Prostate gland (tissue), 2 donors: ENCODE results near the gene CACNA1B.

ENCODE experiments used
- POLR2A ChIP-seq: fragments of 450-650 bp; IDR thresholded peaks from one replicate; pipeline ENCODE4 v1.6.1; 2016; ENCODE audit warnings: antibody characterized with exemption, mild to moderate bottlenecking
- POLR2AphosphoS5 ChIP-seq: sonication (generic); formaldehyde crosslinking; IDR thresholded peaks from one replicate; pipeline ENCODE4 v1.6.1; 2017; ENCODE audit warnings: antibody characterized with exemption
- TF ChIP-seq, protein P1 (sequence below), 4 experiments: fragments of 200-600 bp in 2 of 4; fragments of 450-650 bp in 2 of 4; sonication (generic) in 2 of 4; IDR thresholded peaks; 1 replicate in 3 of 4; 2 replicates in 1 of 4; pipeline ENCODE4 v1.5.1; 2016 to 2019; ENCODE audit warnings: antibody characterized with exemption in 4 of 4, mild to moderate bottlenecking in 2 of 4, moderate library complexity in 2 of 4

DNA sequence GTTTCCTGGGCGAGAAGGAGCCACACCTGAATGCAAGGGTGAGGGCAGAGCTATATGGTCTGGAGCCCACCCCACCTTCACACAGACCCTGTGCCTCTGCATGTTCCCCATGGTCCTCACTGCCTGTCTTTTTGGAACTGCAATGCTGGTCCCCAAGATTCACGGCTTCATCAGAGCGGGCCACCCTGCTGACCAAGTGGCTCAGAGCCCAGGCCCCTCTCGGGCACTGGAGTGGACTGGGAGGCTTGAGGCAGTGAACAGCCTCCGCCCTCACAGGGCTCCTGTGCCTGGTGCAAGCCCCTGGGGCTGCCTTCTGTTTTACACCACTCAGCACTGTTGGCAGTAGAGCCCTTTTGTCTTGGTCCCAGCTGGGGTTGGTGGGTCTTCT is 143.2 kb downstream of the CACNA1B start:
- TF ChIP-seq, protein P1, sequence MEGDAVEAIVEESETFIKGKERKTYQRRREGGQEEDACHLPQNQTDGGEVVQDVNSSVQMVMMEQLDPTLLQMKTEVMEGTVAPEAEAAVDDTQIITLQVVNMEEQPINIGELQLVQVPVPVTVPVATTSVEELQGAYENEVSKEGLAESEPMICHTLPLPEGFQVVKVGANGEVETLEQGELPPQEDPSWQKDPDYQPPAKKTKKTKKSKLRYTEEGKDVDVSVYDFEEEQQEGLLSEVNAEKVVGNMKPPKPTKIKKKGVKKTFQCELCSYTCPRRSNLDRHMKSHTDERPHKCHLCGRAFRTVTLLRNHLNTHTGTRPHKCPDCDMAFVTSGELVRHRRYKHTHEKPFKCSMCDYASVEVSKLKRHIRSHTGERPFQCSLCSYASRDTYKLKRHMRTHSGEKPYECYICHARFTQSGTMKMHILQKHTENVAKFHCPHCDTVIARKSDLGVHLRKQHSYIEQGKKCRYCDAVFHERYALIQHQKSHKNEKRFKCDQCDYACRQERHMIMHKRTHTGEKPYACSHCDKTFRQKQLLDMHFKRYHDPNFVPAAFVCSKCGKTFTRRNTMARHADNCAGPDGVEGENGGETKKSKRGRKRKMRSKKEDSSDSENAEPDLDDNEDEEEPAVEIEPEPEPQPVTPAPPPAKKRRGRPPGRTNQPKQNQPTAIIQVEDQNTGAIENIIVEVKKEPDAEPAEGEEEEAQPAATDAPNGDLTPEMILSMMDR (IDR thresholded peaks at IDR 0.05), result no peak
- TF ChIP-seq POLR2AphosphoS5 (no peak), POLR2A (no peak)
